Measurements from ENCODE around the gene TSC22D2. TPM values are rescaled to one million over a fixed set of nuclear protein-coding genes. Genes with fewer than 3 reads are reported as not detected.

Gene TSC22D2
- polyA plus RNA-seq, 4 donors = 50.3 to 75.3 (median 67.8) TPM

DNA sequence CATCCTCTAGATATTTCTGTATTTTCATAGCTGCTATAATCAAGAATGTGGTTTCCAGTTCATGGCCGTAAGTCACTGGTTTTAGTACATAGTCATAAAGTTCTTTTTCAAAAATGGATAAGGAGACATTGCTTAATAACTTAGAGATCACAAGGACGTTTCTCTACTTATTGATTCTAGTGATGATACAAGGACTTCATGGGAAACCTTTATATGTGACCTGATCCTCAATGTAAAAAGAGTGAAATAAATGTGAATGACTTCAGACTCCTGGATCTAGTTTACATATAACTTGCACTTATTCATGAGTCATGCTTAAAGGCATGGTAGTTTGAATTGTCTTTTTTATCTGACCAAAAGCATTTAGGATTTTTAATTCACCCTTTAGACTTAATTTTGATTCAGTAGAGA lies 35.2 kb downstream of the TSC22D2 start:
- DNase-seq (ENCODE audit: low read depth in 4 of 4, low spot score in 3 of 4) = no peak

DNA sequence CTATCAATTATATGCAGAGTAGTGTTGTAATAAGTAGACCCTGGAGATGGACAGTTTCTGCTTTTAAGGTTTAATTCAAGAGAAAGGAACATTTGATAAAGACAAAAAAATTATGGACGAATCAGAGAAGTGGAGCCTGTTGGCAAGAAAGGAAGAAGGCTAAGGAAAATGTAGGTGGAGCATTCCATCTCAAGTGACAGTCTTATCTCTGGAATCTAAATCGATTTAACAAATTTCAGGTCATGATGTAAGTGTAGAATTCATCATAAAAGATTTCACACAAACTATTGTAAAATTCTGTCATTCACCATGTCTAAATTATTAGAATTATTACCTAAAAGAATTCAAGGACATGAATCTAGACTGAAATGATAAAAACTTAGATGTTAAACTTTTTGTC lies 36.3 kb downstream of the TSC22D2 start:
- DNase-seq (ENCODE audit: low read depth in 4 of 4, low spot score in 3 of 4) = no peak

DNA sequence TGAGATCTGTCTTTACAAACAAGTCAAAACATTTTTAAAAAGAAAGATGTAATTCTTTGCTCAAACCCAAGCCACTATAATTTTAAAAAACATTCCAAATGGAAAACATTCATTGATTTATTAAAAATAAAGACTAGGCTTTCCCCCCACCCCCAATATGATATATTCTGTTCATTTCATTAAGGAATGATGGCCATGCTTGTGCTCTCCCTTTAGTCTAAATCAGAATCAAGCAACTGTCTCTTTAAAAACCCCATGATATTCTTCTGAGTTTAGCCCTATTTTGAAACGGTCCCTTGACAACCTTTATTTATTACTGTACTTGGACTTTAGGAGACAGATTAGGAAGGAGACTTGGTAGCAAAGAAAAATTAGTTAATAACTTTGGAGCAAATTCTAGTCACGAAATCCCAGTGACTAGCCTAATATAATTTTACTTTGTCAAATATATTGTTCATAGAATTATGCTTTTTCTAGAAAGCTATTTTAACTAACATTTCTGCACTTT lies 38.4 kb downstream of the TSC22D2 start:
- DNase-seq (ENCODE audit: low read depth in 4 of 4, low spot score in 3 of 4) = no peak

DNA sequence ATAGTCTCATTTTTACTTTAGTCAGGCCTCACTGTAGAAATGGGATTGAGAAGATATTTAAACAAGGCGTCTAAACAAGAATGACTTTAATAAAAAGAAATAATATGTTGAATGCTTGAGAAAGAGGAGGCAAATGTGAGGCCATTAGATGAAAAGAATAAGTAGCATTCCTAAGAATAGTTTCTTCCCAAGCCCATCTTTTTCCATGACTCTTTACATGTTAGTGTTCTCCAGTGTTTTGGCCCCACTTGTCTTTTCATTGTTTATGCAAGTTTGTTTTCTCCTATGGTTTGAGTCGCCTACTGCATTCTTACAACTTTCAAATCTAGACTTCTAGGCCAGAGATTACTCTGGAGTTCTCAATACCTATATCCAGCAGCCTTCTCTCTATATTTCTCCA lies 39.0 kb downstream of the TSC22D2 start:
- DNase-seq (ENCODE audit: low read depth in 4 of 4, low spot score in 3 of 4) = no peak

DNA sequence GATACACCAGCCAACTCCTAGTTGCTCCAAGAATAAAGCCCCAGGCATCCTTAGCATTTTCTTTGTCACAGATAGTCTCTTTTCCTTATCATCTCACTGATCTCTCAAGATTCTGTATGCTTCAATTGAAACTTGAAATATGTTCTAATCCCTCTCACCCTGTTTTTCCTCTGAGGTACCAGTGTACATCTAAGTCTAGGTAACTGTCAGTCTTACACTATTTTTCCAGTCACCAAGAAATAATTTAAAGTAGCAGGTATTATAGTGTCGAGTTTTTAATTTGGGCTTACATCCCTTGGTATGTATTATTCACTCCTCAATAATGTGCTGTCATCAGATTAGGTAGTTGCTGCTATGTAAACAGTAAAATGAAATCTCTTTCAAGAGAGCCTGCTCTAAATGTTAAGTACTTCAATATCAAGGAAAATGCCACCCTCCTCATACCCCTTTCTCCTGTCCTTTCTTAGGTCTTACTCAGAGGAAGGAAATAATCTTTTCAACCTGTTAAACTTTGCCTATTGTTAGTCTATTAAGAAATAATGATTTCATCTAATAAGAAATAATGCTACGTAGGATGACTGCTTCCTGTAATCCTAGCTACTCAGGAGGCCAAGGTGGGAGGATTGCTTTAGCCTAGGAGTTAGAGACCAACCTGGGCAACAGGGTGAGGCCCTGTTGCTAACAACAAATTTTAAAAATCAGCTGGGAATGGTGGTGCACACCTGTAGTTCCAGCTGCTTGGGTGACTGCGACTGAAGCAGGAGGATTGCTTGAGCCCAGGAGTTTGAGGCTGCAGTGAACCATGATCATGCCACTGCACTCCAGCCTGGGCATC lies 39.8 kb downstream of the TSC22D2 start:
- no peak for DNase-seq (ENCODE audit: low read depth in 4 of 4, low spot score in 3 of 4)

DNA sequence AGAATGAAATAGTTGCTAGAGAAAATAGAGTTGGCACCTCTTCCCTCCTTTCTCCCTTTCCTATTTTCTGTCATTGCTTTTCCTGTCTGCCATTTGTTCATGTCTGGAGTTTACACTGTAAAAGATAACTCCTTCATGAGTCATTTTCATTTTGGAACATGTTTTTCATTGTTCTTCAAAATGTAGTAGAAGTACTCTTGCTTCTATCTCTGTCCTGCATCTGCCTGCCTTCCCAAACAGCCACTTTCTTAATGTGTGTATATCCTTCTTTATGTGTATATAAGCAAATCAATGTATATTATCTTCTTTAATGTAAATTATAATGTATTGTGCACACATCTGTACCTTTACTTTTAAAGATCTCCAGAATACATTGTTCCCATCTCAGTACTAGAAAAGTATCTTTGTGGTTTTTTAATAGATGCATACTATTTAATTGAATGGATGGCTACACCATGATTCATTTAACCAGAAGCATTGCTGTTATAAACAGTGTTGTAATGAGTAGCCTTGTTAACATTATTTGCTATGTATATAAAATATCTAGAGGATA lies 41.1 kb downstream of the TSC22D2 start:
- no peak for DNase-seq (ENCODE audit: low read depth in 4 of 4, low spot score in 3 of 4)

DNA sequence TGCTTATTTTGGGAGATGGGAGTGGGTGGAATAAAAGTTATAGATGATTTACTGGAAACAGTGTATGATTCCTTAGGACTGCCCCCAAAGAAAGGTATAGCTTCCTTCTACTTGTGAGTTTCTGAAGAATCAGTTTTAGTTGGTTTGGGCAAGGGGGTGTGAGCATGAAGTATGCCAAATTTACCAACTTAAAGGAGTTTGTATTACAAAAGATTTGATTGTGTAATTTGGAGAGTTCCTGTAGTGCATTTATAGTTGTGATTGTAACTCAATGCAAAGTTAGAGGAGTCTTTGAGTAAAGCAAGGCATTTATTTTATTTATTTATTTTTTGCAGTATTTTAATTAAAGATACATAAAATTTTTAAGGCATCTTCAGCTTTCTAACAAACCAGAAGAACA lies 42.8 kb downstream of the TSC22D2 start:
- DNase-seq (ENCODE audit: low read depth in 4 of 4, low spot score in 3 of 4) = no peak

DNA sequence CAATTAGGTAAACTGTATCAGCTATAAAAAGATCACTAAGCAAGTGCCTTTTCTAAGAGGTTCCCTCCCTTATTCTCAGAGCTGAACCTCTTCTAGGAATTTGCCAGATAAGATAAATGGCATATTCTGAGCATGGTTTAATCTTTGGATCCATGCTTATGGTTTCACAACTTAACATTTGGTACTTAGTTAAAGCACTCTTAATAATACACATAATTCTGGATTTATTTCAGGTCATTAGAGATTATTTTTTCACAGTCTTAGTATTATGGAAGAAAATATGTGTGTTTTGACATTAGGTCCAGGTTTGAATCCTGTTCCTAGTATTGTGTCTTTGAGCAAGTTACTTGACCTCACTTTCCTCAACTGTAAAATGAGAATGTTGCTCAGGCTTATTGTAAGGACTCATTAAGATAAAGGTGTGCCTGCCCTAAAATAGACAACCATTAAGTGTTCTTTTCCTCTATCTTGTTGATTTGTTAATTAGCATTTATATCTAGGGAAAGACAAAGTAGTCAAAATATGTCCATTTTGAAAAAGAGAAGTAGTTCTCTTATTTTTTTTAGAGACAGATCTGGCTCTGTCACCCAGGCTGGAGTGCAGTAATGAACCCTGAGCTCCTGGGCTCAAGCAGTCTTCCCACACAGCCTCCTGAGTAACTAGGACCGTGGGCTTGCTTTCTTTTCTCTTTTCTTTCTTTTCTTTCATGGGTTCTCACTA lies 43.4 kb downstream of the TSC22D2 start:
- DNase-seq (ENCODE audit: low read depth in 4 of 4, low spot score in 3 of 4) = no peak

DNA sequence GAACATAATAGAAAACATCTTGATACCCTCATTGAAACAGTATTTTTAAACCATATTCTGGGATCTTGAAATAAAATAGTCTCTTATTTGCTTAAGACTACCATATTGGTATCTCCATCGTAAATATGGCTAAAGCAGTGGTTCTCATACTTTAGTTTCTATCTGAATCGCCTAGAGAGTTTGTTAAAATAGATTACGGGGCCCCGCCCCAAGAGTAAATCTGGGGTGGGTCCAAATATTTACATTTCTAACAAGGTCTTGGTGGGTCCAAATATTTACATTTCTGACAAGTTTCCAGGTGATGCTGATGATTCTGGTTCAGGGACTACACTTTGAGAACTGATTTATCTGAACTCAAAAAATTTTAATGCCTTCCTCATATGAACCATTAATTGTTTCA lies 45.3 kb downstream of the TSC22D2 start:
- DNase-seq (ENCODE audit: low read depth in 4 of 4, low spot score in 3 of 4) = no peak

DNA sequence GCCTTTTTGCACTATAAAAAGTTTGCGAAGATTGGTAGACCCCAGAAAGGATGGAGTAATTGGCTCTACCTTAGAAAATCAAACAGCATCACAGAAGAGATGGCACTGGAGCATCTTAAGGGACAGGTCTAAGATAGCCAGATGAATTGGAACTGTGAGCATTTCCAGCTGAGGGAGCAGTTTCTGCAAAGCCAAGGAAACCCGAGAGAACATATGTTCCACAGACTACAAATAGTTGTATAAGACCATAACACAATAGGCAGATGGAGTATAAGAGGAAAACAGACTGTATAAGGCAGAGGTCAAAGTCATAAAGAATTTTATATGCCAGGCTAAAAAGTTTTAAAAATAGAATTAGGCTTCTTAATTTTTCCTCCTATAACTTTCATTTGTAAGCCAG lies 46.0 kb downstream of the TSC22D2 start:
- no peak for DNase-seq (ENCODE audit: low read depth in 4 of 4, low spot score in 3 of 4)

DNA sequence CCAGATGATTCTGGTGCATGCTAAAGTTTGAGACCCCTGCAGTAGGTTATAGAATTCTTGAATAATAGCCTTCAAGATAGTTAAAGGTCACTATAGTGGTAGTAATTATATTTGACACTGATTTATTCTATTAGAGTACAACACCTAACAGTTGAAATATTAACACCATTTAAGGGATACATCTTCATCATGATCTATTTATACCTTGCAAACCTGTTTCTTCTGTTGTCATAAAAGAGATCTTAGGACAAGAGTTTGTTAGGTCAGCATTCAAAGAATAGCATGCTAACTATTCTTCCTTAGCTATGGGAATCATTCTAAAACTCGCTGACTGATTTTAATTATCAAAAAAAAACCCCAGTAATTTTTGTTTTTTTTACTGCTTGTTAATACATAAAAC lies 46.5 kb downstream of the TSC22D2 start:
- no peak for DNase-seq (ENCODE audit: low read depth in 4 of 4, low spot score in 3 of 4)

DNA sequence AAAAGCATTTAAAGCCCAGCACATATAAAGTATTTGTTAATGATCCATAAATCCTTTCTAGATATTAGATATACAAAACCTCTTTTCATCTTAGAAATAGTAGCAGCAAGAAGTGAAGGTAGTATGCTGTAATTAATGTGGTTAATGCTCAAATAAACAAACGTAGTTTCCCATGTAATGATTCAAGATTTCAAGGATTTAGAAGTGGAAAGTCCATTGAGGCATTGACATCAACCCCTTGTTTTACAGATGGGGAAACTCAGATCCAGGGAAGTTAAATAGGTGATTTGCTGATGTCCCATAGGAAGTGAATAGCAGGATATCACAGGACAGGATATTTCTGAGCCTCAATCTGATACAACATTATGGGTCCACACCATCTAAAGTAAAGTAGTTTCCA lies 47.2 kb downstream of the TSC22D2 start:
- no peak for DNase-seq (ENCODE audit: low read depth in 4 of 4, low spot score in 3 of 4)

DNA sequence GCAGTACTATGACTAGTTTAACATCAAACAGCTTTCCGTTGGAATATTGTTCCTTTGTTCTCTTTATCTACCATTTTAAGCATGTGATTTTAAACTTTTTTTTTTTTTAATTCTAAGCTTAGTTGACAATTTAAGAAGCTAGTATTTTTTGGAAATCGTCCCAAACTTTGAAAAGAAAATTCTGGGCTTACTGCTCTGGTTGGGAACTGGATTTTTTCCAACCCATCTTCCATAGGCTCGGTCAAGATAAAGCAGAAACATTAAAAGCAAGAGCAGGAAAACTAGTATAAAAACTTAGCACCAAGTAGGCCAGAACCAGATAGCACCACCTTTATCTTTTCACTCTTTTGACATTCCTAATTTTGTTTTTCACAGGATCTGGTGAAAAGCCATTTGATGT lies 49.9 kb downstream of the TSC22D2 start:
- peak in 2 of 4 donors; percentile 12 to 33 for DNase-seq (ENCODE audit: low read depth in 4 of 4, low spot score in 3 of 4)

DNA sequence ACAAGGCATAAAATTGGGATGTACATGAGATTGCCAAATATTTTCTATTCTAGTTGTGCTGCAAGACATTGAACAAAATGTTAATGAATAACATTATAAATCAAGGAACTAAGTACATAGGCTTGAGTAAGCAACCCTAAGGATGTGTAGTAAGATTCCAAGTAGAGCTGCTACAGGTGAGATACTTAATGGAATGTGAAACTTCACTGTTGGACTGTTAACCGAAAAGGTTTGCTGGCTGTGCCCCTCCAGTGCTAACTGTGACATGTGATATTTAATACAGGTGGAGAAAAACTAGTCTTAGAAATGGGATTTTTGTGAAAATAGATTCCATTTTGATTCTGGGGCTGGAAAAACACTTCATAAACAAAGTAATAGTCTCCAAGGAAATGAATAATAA lies 52.4 kb downstream of the TSC22D2 start:
- DNase-seq (ENCODE audit: low read depth in 4 of 4, low spot score in 3 of 4) = no peak

DNA sequence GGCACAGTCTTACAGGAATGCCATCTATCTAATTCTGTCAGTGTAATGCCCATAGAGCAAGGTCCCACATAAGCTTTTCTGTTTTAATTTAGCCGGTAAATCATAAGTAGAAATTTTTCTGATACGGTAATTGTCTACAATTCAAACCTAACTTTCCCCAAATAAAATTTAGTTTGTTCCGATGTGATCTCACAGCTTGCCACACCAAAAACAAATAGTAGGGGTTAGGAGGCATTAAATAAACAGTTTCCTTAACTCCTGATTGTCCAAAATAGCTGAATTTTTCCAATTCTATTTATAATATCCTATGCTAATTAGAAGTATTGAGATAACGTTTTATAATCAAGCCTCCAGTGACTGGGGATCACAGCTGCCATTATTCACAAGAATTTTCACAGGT lies 53.3 kb downstream of the TSC22D2 start:
- no peak for DNase-seq (ENCODE audit: low read depth in 4 of 4, low spot score in 3 of 4)

DNA sequence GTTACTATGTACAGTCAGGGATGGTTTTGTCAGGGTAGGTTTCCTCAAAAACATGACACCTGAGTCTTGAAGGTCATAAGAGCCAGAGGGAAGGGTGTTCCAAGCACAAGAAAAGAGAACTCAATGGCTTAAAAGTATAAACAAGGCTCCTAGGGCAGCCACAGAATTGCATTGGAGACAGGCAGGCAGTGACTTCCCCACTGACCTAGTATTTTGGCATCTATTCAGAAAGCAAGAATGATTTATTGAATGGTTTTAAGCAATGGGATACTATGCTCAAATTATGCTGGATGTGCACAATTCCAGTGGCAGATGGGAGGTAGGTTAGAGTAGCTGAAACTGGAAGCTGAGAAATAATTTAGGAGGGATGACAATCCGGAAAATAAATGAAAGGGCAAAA lies 54.0 kb downstream of the TSC22D2 start:
- DNase-seq (ENCODE audit: low read depth in 4 of 4, low spot score in 3 of 4) = no peak

DNA sequence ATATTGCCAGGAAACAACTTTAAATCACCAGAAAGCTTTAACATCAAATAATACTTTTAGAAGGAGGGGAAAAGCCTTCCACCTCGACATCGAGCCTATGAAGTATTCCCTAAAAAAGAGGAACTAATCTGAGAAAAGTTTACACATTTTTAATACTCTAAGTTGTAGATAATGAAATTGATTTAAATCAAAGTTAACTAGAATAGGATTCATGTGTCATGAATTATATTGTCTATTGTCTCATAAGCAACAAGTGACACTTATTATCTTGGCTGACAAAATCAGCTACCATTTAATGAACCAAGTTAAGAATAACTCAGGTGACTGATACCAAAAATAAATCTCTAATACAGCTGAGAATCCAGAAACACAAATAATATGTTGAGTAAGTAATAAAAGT lies 56.6 kb downstream of the TSC22D2 start:
- DNase-seq (ENCODE audit: low read depth in 4 of 4, low spot score in 3 of 4) = no peak

DNA sequence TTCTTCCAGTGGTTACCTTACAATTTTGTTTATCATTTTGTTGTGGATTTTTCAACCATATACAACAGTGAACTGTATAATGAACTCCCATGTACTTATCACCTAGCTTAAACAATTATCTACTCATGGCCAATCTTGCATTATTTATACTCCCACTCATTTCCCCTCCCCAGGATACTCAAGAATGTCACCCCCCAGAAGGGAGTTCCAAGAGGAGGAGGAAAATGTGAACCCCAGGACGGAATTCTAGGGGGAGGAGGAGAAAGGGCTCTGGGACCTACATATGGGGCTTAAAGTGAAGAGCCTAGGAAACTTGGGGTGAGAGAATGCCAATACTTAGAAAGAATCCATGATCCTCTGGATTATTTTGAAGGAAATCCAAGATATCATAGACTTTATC lies 59.3 kb downstream of the TSC22D2 start:
- no peak for DNase-seq (ENCODE audit: low read depth in 4 of 4, low spot score in 3 of 4)

DNA sequence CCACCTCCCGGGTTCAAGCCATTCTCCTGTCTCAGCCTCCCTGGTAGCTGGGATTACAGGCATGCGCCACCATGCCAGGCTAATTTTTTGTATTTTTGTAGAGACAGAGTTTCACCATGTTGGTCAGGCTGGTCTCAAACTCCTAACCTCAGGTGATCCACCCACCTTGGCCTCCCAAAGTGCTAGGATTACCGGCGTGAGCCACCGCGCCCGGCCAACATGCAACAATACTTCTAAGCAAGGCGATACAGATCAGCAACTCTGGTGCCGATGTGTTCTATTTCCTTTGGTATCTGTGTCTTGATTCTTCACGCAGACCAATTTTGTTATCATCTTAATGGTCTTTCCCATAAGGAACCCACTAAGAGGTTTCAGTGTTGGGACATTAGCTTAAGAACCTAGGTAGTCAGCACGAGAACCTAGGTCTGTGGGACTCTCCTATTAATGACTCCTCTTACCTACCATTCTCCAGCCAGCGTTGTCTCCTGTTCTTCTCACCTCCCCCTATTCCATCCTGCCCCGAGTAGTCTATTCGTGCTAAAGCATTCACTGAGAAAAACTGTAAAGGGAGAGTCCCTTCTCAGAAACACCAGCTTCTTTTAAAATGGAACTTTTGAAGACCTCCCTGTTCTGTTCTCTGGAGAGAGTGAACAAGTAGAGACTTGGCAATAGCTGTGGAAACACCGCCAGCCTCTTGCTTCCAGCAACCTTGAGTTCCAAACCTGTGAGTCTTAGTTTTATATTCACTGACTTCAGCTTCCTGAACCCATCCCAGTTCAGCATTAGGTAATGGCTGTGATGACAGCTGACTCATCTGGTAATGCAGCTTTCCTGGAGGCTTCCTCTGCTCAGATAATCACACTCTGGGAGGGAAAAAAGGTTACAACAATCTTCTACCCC lies 61.2 kb downstream of the TSC22D2 start:
- no peak for DNase-seq (ENCODE audit: low read depth in 4 of 4, low spot score in 3 of 4)

DNA sequence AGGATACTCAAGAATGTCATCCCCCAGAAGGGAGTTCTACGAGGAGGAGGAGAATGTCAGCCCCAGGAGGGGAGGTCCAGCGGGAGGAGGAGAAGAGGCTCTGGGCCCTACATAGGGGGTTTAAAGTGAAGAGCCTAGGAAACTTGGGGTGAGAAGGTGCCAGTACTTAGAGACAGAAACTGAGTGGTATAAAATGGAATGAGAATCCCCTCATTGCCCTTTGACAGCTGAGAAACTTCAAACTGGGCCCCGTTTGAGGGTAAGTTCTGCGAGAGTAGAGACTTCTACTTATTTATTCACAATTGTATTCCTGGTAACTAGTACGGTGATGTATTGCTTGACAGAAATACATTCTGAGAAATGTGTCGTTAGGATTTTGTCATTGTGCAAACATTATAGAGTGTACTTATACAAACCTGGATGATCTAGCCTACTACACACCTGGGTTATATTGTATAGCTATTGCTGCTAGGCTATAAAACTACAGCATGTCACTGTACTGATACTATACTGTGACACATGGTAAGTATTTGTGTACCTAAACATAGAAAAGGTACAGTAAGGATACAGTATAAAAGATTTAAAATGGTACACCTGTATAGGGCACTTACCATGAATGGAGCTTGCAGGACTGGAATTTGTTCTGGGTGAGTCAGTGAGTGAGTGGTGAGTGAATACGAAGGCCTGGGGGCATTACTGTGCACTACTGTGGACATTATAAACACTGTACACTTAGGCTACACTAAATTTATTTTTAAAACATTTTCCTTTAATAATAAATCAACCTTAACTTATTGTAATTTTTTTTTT lies 62.0 kb downstream of the TSC22D2 start:
- no peak for DNase-seq (ENCODE audit: low read depth in 4 of 4, low spot score in 3 of 4)

Measured in right renal pelvis (tissue), 4 donors.